ENCODE data around the gene SIVA1. TPM values are rescaled to one million over a fixed set of nuclear protein-coding genes. Genes with fewer than 3 reads are reported as not detected.
A peak's percentile ranks its signal among the peaks of the same experiment; 100 is the strongest.

SIVA1 gene
- total RNA-seq, 2 donors from 2014 or later = 137 to 238 TPM

- no peak for DNase-seq (ENCODE audit: low spot score)
- H3K4me3 ChIP-seq = peak overlapping the region; percentile 95 to 100
- H3K4me1 ChIP-seq = peaks cover 0 to 27% of the 10 kb centered on the region in 2 donors
- no peaks in the 10 kb centered on the region for H3K9me3 ChIP-seq
- no peaks in the 10 kb centered on the region for H3K27me3 ChIP-seq
- peaks cover 26% of the 10 kb centered on the region for H3K36me3 ChIP-seq
- no peak for TF ChIP-seq CTCF (IDR thresholded peaks at IDR 0.05)
- H3K27ac ChIP-seq = peak overlapping the region; percentile 87
Measured at GRCh38 chr14:104753528-104754212, 723 bp downstream of the SIVA1 start.

- Histone ChIP-seq H3K4me1 (peaks cover 0 to 27% of the 10 kb centered on the region in 2 donors), H3K4me3 (peak overlapping the region; percentile 95 to 100), H3K27ac (peak overlapping the region in 1 of 2 donors; percentile 87), H3K36me3 (peaks cover 32% of the 10 kb centered on the region), H3K9me3 (no peaks in the 10 kb centered on the region), H3K27me3 (no peaks in the 10 kb centered on the region)
- TF ChIP-seq CTCF (IDR thresholded peaks at IDR 0.05) = no peak
- no peak for DNase-seq (ENCODE audit: low spot score)
Measured at GRCh38 chr14:104754213-104754851, 1.4 kb downstream of the SIVA1 start.

- H3K9me3 ChIP-seq = no peaks in the 10 kb centered on the region
- no peak for TF ChIP-seq CTCF (IDR thresholded peaks at IDR 0.05)
- no peaks in the 10 kb centered on the region for H3K27me3 ChIP-seq
- DNase-seq (ENCODE audit: low spot score) = no peak
- H3K4me1 ChIP-seq = peaks cover 0 to 27% of the 10 kb centered on the region in 2 donors
- peaks cover 40% of the 10 kb centered on the region for H3K36me3 ChIP-seq
- no peak overlapping the region for H3K4me3 ChIP-seq
- no peak overlapping the region for H3K27ac ChIP-seq
Measured at GRCh38 chr14:104755621-104756020, 2.7 kb downstream of the SIVA1 start.

GRCh38 chr14:104756477-104757237 lies 3.7 kb downstream of the SIVA1 start:
- no peaks in the 10 kb centered on the region for H3K27me3 ChIP-seq
- no peak overlapping the region for H3K27ac ChIP-seq
- no peak for DNase-seq (ENCODE audit: low spot score)
- H3K9me3 ChIP-seq = no peaks in the 10 kb centered on the region
- H3K4me1 ChIP-seq = peaks cover 0 to 27% of the 10 kb centered on the region in 2 donors
- H3K36me3 ChIP-seq = peaks cover 40% of the 10 kb centered on the region
- no peak overlapping the region for H3K4me3 ChIP-seq
- no peak for TF ChIP-seq CTCF (IDR thresholded peaks at IDR 0.05)

GRCh38 chr14:104757238-104757585 lies 4.3 kb downstream of the SIVA1 start:
- H3K4me1 ChIP-seq = peaks cover 0 to 22% of the 10 kb centered on the region in 2 donors
- no peaks in the 10 kb centered on the region for H3K27me3 ChIP-seq
- H3K27ac ChIP-seq = no peak overlapping the region
- H3K4me3 ChIP-seq = no peak overlapping the region
- peaks cover 45% of the 10 kb centered on the region for H3K36me3 ChIP-seq
- DNase-seq (ENCODE audit: low spot score) = no peak
- H3K9me3 ChIP-seq = no peaks in the 10 kb centered on the region
- no peak for TF ChIP-seq CTCF (IDR thresholded peaks at IDR 0.05)
